Activated T-cell treated with anti-CD3 and anti-CD28 coated beads, Interleukin-2, amount 50 U/mL, for 72 hours (primary cell): ENCODE data around the gene WASHC2C. TPM values are rescaled to one million over a fixed set of nuclear protein-coding genes. Genes with fewer than 3 reads are reported as not detected.
"Not testable (repeated sequence)": the region's sequence is repeated elsewhere in the genome, so short reads cannot be mapped to it uniquely, and the experiment has no call there.

Experiments
- ATAC-seq, 2 donors: fragments of 150-1000 bp; cut with Tn5 transposase; replicated peaks in 1 of 2; 2 replicates each; pipeline ENCODE4 v1.10.0; 2021; ENCODE audit warnings: moderate library complexity in 2 of 2, mild to moderate bottlenecking in 1 of 2
- DNase-seq, 2 donors: peaks; one replicate each; pipeline ENCODE4 v3.0.0; 2021 to 2022; ENCODE audit warnings: mixed read lengths in 1 of 2
- H3K27ac Mint-ChIP-seq: one replicate; pipeline ENCODE4 v1.8.0; 2022; ENCODE audit warnings: mild to moderate bottlenecking, moderate library complexity, mixed read lengths
- H3K27me3 Mint-ChIP-seq: one replicate; pipeline ENCODE4 v1.8.0; 2022; ENCODE audit warnings: low read depth, mixed read lengths
- H3K36me3 Mint-ChIP-seq, 2 donors: one replicate each; pipeline ENCODE4 v1.8.0; 2022; ENCODE audit warnings: mixed read lengths in 2 of 2, mild to moderate bottlenecking in 1 of 2; ENCODE audit not compliant: insufficient read depth in 2 of 2
- H3K4me1 Mint-ChIP-seq: one replicate; pipeline ENCODE4 v1.8.0; 2022; ENCODE audit warnings: low read depth, mixed read lengths
- H3K4me3 Mint-ChIP-seq, 2 donors: one replicate each; pipeline ENCODE4 v1.8.0; 2022; ENCODE audit warnings: mild to moderate bottlenecking in 2 of 2, mixed read lengths in 2 of 2, moderate library complexity in 2 of 2
- H3K9me3 Mint-ChIP-seq, 2 donors: one replicate each; pipeline ENCODE4 v1.8.0; 2022; ENCODE audit warnings: mixed read lengths in 2 of 2
- total RNA-seq, 2 donors: library from RNA; stranded (reverse); gene quantifications; one replicate each; pipeline ENCODE4 v1.2.3, GENCODE V29; 2022

WASHC2C gene
- total RNA-seq, 2 donors from 2014 or later = 29.8 to 34.2 TPM

DNA sequence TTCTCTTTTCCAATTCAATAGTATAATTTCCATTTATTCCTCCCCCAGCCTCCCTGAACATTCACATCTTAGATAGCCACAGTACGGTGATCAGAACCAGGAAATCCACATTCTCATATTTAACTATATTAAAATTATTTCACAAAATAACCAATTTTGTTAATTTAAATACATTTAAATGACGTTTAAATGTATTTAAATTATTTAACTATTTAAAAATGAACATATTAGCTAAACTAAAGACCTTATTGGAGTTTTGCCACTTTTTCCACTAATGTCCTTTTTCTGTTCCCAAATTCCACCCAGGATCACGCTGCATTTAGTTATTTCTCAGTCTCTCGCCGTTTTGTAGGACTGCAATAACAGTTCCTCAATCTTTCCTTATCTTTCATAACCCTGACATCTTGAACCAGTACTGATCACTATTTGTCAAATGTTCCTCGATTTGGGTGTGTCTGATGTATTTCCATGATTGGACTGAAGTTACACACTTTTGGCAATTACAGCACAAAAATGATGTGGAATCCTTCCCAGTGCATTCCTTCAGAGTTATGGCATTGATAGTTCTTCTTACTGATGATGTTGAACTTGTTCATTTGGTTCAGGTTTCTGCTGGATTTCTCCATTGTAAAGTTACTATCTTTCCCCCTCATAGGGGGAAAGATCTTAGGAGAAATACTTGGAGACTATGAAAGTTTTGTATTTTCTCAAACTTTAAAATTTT lies 93.2 kb downstream of the WASHC2C start:
- DNase-seq, H3K9me3 Mint-ChIP-seq: not testable (repeated sequence)

DNA sequence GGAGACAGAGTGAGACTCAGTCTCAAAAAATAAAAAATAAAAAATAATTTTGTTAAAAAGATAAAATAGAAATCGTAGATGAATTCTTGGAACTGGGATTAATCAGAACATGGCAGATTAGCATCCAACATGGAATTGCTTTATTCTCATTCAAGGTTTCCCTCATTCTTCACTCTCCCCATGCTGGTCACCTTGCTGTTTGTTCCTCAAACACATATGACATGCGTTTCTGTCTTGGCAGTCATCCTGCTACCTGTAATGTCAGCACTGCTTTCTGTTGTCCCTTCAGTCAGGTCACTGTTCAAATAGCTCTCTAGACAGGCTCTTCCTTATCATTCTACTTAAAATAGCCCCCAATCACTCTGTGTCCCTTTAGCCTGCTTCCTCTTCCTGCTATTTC lies 95.9 kb downstream of the WASHC2C start:
- H3K4me1 Mint-ChIP-seq, H3K4me3 Mint-ChIP-seq, DNase-seq, H3K27ac Mint-ChIP-seq, ATAC-seq, H3K36me3 Mint-ChIP-seq, H3K27me3 Mint-ChIP-seq, H3K9me3 Mint-ChIP-seq: not testable (repeated sequence)

More for the DNA sequence above, 93.2 kb downstream of the WASHC2C start:
- not testable (repeated sequence) for H3K27ac Mint-ChIP-seq, H3K4me3 Mint-ChIP-seq, H3K4me1 Mint-ChIP-seq, H3K27me3 Mint-ChIP-seq, ATAC-seq, H3K36me3 Mint-ChIP-seq

Other genes starting within 250 kb of the WASHC2C start
- 10 to 100 TPM; 11.9 to 13.4 TPM for gene ZFAND4, start 54.5 kb upstream of the WASHC2C start, total RNA-seq
- 10 to 100 TPM; 20.3 to 34.0 TPM for gene AGAP4, start 120.2 kb downstream of the WASHC2C start, total RNA-seq
- 10 to 100 TPM; 32.8 to 35.4 TPM for gene TIMM23, start 245.2 kb downstream of the WASHC2C start, total RNA-seq